ENCODE data around the gene PCARE. TPM values are rescaled to one million over a fixed set of nuclear protein-coding genes. Genes with fewer than 3 reads are reported as not detected.

PCARE gene
- total RNA-seq, result not detected in 2 replicates

GRCh38 chr2:29074411-29074810, at the start of gene PCARE:
Gene PCARE, minus strand, starts transcription at chr2:29074523. Its CDS starts 262 bp downstream, at chr2:29074261.
- Mint-ChIP-seq H3K4me1 (no peaks in the 10 kb centered on the region), H3K27ac (no peak within 1 kb of the TSS), H3K27me3 (no peaks in the 10 kb centered on the region), H3K36me3 (ENCODE audit: low read depth) (no peaks in the 10 kb centered on the region), H3K4me3 (no peak within 1 kb of the TSS), H3K9me3 (no peaks in the 10 kb centered on the region)
- DNase-seq, result no peak
- intact Hi-C loops (cut with micrococcal nuclease), result no loop called here

DNA sequence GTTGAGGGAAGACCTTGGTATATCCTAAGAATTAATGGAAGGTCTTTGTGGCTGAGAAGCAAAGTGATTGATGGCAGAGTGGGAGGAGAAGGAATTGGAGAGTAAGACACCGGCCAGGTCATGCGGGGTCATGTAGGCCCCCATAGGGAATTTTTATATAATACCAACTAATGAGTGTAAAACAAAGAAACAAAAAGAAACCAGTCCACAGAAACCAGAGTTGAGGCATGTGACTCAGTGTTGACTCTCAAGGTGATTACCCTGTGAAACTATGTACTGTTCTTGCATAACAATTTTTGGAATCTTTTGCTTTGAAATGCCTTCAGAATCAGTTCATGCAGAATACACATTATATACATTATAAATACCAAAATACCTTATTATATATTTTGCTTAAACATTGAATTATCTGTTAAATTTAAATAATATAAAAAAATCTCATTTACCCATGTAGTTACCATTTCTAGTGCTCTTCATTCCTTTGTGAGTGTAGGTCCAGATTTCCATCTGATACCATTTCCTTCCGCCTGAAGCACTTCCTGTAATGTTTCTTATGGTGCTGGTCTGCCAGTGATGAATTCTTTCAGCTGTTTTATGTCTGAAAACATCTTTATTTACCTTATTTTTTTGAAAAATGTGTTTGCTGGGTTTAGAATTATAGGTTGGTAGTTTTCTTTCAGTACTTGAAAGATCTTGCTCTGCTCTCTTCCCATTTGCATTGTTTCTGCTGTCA, 49.5 kb upstream of the PCARE start:
- Mint-ChIP-seq H3K4me3 (no peak overlapping the region), H3K27ac (no peak overlapping the region), H3K27me3 (no peaks in the 10 kb centered on the region), H3K9me3 (peaks cover 14% of the 10 kb centered on the region), H3K4me1 (peaks cover 25% of the 10 kb centered on the region), H3K36me3 (ENCODE audit: low read depth) (peaks cover 57% of the 10 kb centered on the region)
- intact Hi-C loops (cut with micrococcal nuclease), result no loop called here
- no peak for DNase-seq

DNA sequence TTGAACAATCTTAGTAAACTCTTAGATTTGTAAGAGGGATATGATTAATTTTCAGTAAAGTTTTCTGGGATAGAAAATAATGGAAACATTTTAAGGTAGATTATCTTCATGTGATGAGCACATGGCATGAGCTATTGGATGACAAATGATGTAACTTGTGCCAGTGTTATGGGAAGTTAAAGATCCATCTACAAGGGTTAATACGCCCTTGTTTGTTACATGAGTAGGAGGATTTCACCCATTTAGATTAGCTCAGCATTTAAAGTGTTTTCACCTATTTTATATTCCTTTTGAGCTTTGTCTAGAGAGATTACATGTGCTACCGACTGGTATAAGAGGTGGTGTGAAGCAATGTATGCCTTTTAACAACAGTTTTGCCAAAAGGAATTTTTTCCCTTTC, 46.5 kb upstream of the PCARE start:
- Mint-ChIP-seq H3K4me3 (no peak overlapping the region), H3K27ac (no peak overlapping the region), H3K9me3 (peaks cover 14% of the 10 kb centered on the region), H3K4me1 (peaks cover 42% of the 10 kb centered on the region), H3K27me3 (no peaks in the 10 kb centered on the region), H3K36me3 (ENCODE audit: low read depth) (peaks cover 54% of the 10 kb centered on the region)
- intact Hi-C loops (cut with micrococcal nuclease), result no loop called here
- no peak for DNase-seq

GRCh38 chr2:29119211-29119610, 44.9 kb upstream of the PCARE start:
- Mint-ChIP-seq H3K9me3 (peaks cover 7% of the 10 kb centered on the region), H3K27ac (no peak overlapping the region), H3K36me3 (ENCODE audit: low read depth) (peaks cover 38% of the 10 kb centered on the region), H3K27me3 (peaks cover 3% of the 10 kb centered on the region), H3K4me3 (peak overlapping the region; percentile 26), H3K4me1 (peaks cover 48% of the 10 kb centered on the region)
- no peak for DNase-seq
- intact Hi-C loops (cut with micrococcal nuclease), result loop anchor here (10.0 kb wide), 1 partner anchor 196 kb away; no protein-coding TSS in a partner anchor

DNA sequence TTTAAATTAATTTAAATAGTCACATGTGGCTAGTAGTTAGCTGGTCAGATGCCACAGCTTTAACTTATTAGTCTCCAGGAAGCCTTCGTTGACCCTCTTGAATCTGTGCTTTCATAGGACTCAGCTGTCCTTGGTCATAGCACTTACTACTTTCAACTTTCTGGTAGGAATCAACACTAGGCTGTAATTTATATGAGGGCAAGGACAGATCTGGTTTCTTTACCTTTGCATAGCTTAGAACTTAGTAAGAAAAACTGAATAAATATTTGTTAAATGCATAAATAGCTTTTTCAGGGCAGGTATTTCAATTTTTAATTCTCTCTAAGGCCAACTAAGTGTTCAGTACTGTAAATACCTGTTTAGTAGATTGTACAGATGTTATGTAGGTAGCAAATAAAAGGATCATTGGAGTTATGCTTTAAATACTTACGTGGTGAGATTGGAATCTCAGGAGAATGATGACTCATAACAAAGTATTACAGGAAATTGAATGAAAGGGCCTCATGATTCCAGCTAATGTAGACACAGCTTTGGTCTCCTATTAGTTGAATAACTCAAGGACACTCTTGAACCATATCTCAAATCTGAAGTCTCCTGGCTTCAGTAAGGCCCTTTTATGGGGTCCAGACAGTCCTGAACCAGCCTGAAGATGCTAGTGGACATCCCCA, 43.4 kb upstream of the PCARE start:
- H3K27ac Mint-ChIP-seq, result peak overlapping the region; percentile 91
- peaks cover 5% of the 10 kb centered on the region for H3K27me3 Mint-ChIP-seq
- peak overlapping the region; percentile 85 for H3K4me3 Mint-ChIP-seq
- intact Hi-C loops (cut with micrococcal nuclease), result loop anchor here (2.0 to 10.0 kb wide), 2 partner anchors 197 to 223 kb away; partner anchors contain the start of gene WDR43
- peaks cover 41% of the 10 kb centered on the region for H3K4me1 Mint-ChIP-seq
- no peak for DNase-seq
- H3K36me3 Mint-ChIP-seq (ENCODE audit: low read depth), result peaks cover 26% of the 10 kb centered on the region
- H3K9me3 Mint-ChIP-seq, result no peaks in the 10 kb centered on the region

- intact Hi-C loops (cut with micrococcal nuclease), result loop anchor here (1.0 to 10.0 kb wide), 4 partner anchors 14 to 221 kb away; partner anchors contain the start of gene WDR43
- peaks cover 43% of the 10 kb centered on the region for H3K4me1 Mint-ChIP-seq
- peaks cover 5% of the 10 kb centered on the region for H3K27me3 Mint-ChIP-seq
- H3K27ac Mint-ChIP-seq, result peak overlapping the region; percentile 91
- DNase-seq, result peak; percentile 93
- H3K9me3 Mint-ChIP-seq, result no peaks in the 10 kb centered on the region
- peaks cover 13% of the 10 kb centered on the region for H3K36me3 Mint-ChIP-seq (ENCODE audit: low read depth)
- peak overlapping the region; percentile 85 for H3K4me3 Mint-ChIP-seq
These were observed 41.8 kb upstream of the PCARE start for GRCh38 chr2:29115797-29116781.

- H3K4me1 Mint-ChIP-seq, result peaks cover 41% of the 10 kb centered on the region
- DNase-seq, result peak; percentile 92
These were observed 40.8 kb upstream of the PCARE start, which contains the start of gene CLIP4 for GRCh38 chr2:29114946-29115609. Gene CLIP4, plus strand, starts transcription at chr2:29115415. Its CDS starts 5,974 bp downstream, at chr2:29121389.

GRCh38 chr2:29114586-29114945, 40.2 kb upstream of the PCARE start:
- Mint-ChIP-seq H3K9me3 (no peaks in the 10 kb centered on the region), H3K36me3 (ENCODE audit: low read depth) (peaks cover 6% of the 10 kb centered on the region), H3K4me1 (peaks cover 39% of the 10 kb centered on the region), H3K27me3 (peaks cover 5% of the 10 kb centered on the region), H3K4me3 (peak overlapping the region; percentile 78), H3K27ac (peak overlapping the region; percentile 96)
- intact Hi-C loops (cut with micrococcal nuclease), result loop anchor here (10.0 kb wide), 1 partner anchor 200 kb away; no protein-coding TSS in a partner anchor
- no peak for DNase-seq

More at GRCh38 chr2:29114946-29115609, 40.8 kb upstream of the PCARE start, which contains the start of gene CLIP4:
- Mint-ChIP-seq H3K27me3 (peaks cover 5% of the 10 kb centered on the region), H3K27ac (peak within 1 kb of the TSS; percentile 96), H3K36me3 (ENCODE audit: low read depth) (peaks cover 6% of the 10 kb centered on the region), H3K4me3 (peak within 1 kb of the TSS; percentile 85), H3K9me3 (no peaks in the 10 kb centered on the region)
- intact Hi-C loops (cut with micrococcal nuclease), result loop anchor here (10.0 kb wide), 1 partner anchor 200 kb away; no protein-coding TSS in a partner anchor

- Mint-ChIP-seq H3K9me3 (no peaks in the 10 kb centered on the region), H3K27ac (peak overlapping the region; percentile 6), H3K4me3 (peak overlapping the region; percentile 78), H3K36me3 (ENCODE audit: low read depth) (peaks cover 6% of the 10 kb centered on the region), H3K27me3 (peaks cover 5% of the 10 kb centered on the region), H3K4me1 (peaks cover 33% of the 10 kb centered on the region)
- DNase-seq, result no peak
- intact Hi-C loops (cut with micrococcal nuclease), result loop anchor here (10.0 kb wide), 1 partner anchor 201 kb away; no protein-coding TSS in a partner anchor
These were observed 39.6 kb upstream of the PCARE start for GRCh38 chr2:29113891-29114321.

GRCh38 chr2:29113027-29113686, 38.8 kb upstream of the PCARE start:
- intact Hi-C loops (cut with micrococcal nuclease), result loop anchor here (10.0 kb wide), 1 partner anchor 202 kb away; no protein-coding TSS in a partner anchor
- Mint-ChIP-seq H3K4me3 (no peak overlapping the region), H3K36me3 (ENCODE audit: low read depth) (peaks cover 6% of the 10 kb centered on the region), H3K27ac (no peak overlapping the region), H3K9me3 (no peaks in the 10 kb centered on the region), H3K27me3 (peaks cover 5% of the 10 kb centered on the region), H3K4me1 (peaks cover 28% of the 10 kb centered on the region)
- DNase-seq, result no peak

GRCh38 chr2:29112379-29112778, 38.1 kb upstream of the PCARE start:
- no peak for DNase-seq
- Mint-ChIP-seq H3K9me3 (no peaks in the 10 kb centered on the region), H3K36me3 (ENCODE audit: low read depth) (peaks cover 5% of the 10 kb centered on the region), H3K4me1 (peaks cover 21% of the 10 kb centered on the region), H3K27ac (no peak overlapping the region), H3K4me3 (no peak overlapping the region), H3K27me3 (peaks cover 5% of the 10 kb centered on the region)
- intact Hi-C loops (cut with micrococcal nuclease), result loop anchor here (10.0 kb wide), 1 partner anchor 202 kb away; no protein-coding TSS in a partner anchor

- Mint-ChIP-seq H3K9me3 (no peaks in the 10 kb centered on the region), H3K27me3 (peaks cover 5% of the 10 kb centered on the region), H3K36me3 (ENCODE audit: low read depth) (no peaks in the 10 kb centered on the region), H3K27ac (no peak overlapping the region), H3K4me1 (peaks cover 10% of the 10 kb centered on the region), H3K4me3 (no peak overlapping the region)
- intact Hi-C loops (cut with micrococcal nuclease), result loop anchor here (10.0 kb wide), 1 partner anchor 204 kb away; no protein-coding TSS in a partner anchor
- peak; percentile 69 for DNase-seq
These were observed 36.7 kb upstream of the PCARE start for GRCh38 chr2:29110916-29111535.

Measured in activated CD4-positive, alpha-beta T cell treated with anti-CD3 and anti-CD28 coated beads, Interleukin-2, amount 10 ng/mL, durations not matched to agents 24 days and 14 days (primary cell).